Ishikawa (cell line): ENCODE results near the gene GNAL.

ENCODE experiments used
- CEBPB ChIP-seq: IDR thresholded peaks from 2 replicates; pipeline ENCODE4 v1.6.1; 2012
- CREB1 ChIP-seq: IDR thresholded peaks from 2 replicates; pipeline ENCODE4 v1.6.1; 2012; ENCODE audit warnings: low read depth
- EGR1 ChIP-seq: IDR thresholded peaks from 2 replicates; pipeline ENCODE4 v1.6.1; 2012
- EP300 ChIP-seq: IDR thresholded peaks from 2 replicates; pipeline ENCODE4 v1.6.1; 2012; ENCODE audit warnings: borderline replicate concordance
- FOXM1 ChIP-seq: IDR thresholded peaks from 2 replicates; pipeline ENCODE4 v1.6.1; 2012; ENCODE audit warnings: low read depth, borderline replicate concordance
- NFIC ChIP-seq: IDR thresholded peaks from 2 replicates; pipeline ENCODE4 v1.6.1; 2012
- RAD21 ChIP-seq: IDR thresholded peaks from 2 replicates; pipeline ENCODE4 v1.6.1; 2012; ENCODE audit warnings: low read depth
- TAF1 ChIP-seq: IDR thresholded peaks from 2 replicates; pipeline ENCODE4 v1.6.1; 2012; ENCODE audit warnings: low read depth, mild to moderate bottlenecking
- TCF12 ChIP-seq: IDR thresholded peaks from 2 replicates; pipeline ENCODE4 v1.6.1; 2012; ENCODE audit warnings: low read depth
- TEAD4 ChIP-seq: IDR thresholded peaks from 2 replicates; pipeline ENCODE4 v1.6.1; 2012
- YY1 ChIP-seq: IDR thresholded peaks from 2 replicates; pipeline ENCODE4 v1.6.1; 2012; ENCODE audit warnings: low read depth
- TF ChIP-seq, protein P1 (sequence below): IDR thresholded peaks from 2 replicates; pipeline ENCODE4 v1.6.1; 2012
- TF ChIP-seq, protein P2 (sequence below): IDR thresholded peaks from 2 replicates; pipeline ENCODE4 v1.6.1; 2012; ENCODE audit warnings: low read depth, mild to moderate bottlenecking

DNA sequence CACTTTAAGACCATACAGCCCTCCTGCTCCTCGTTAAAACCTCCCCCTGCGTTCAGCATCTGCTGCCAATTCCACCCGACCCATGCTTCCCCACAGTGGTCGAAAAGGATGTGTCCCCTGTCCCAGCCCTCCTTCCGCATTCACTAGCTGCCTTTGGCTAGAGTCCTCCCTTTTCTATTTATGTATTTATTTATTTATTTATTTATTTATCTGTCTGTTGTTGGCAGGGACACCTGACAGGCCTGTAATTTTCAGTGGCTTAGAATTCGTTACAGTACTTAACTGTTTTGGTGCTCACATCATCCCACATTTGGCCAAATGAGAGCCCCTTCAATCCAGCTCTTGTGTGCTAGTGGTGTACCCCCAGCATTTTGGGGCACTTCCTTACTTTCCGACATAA lies 50.8 kb downstream of the GNAL start:
- TF ChIP-seq, protein P1, sequence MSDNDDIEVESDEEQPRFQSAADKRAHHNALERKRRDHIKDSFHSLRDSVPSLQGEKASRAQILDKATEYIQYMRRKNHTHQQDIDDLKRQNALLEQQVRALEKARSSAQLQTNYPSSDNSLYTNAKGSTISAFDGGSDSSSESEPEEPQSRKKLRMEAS = no peak
- TF ChIP-seq NFIC (no peak), TAF1 (no peak), EGR1 (no peak), CEBPB (no peak), TEAD4 (no peak), YY1 (no peak), FOXM1 (no peak), EP300 (no peak), CREB1 (no peak), TCF12 (no peak), RAD21 (no peak)
- TF ChIP-seq, protein P2, sequence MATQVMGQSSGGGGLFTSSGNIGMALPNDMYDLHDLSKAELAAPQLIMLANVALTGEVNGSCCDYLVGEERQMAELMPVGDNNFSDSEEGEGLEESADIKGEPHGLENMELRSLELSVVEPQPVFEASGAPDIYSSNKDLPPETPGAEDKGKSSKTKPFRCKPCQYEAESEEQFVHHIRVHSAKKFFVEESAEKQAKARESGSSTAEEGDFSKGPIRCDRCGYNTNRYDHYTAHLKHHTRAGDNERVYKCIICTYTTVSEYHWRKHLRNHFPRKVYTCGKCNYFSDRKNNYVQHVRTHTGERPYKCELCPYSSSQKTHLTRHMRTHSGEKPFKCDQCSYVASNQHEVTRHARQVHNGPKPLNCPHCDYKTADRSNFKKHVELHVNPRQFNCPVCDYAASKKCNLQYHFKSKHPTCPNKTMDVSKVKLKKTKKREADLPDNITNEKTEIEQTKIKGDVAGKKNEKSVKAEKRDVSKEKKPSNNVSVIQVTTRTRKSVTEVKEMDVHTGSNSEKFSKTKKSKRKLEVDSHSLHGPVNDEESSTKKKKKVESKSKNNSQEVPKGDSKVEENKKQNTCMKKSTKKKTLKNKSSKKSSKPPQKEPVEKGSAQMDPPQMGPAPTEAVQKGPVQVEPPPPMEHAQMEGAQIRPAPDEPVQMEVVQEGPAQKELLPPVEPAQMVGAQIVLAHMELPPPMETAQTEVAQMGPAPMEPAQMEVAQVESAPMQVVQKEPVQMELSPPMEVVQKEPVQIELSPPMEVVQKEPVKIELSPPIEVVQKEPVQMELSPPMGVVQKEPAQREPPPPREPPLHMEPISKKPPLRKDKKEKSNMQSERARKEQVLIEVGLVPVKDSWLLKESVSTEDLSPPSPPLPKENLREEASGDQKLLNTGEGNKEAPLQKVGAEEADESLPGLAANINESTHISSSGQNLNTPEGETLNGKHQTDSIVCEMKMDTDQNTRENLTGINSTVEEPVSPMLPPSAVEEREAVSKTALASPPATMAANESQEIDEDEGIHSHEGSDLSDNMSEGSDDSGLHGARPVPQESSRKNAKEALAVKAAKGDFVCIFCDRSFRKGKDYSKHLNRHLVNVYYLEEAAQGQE = no peak
